ENCODE measurements around the gene KISS1.

KISS1 gene

GRCh38 chr1:204170494-204171155 is 25.7 kb downstream of the KISS1 start:
- TF ChIP-seq CTCF (IDR thresholded peaks at IDR 0.05; ENCODE audit: low read depth, low read length, poor library complexity, severe bottlenecking): no peak
- no peak for TF ChIP-seq EZH2phosphoT487 (IDR thresholded peaks at IDR 0.05; ENCODE audit: borderline replicate concordance, low read length)

GRCh38 chr1:204169858-204170257 is 26.4 kb downstream of the KISS1 start:
- Histone ChIP-seq H3K9me2 (replicated peaks; ENCODE audit: control insufficient read depth, low read length) (no peaks in the 10 kb centered on the region), H3K36me3 (ENCODE audit: control insufficient read depth, low read length) (no peaks in the 10 kb centered on the region), H3K9me3 (ENCODE audit: control insufficient read depth, insufficient read depth, low read length) (peaks cover 26% of the 10 kb centered on the region), H3K27me3 (ENCODE audit: control insufficient read depth, low read length) (no peaks in the 10 kb centered on the region), H3K4me1 (ENCODE audit: control insufficient read depth, low read length) (no peaks in the 10 kb centered on the region), H3K79me2 (ENCODE audit: control insufficient read depth, low read length) (no peaks in the 10 kb centered on the region), H3K27ac (ENCODE audit: low read depth, low read length) (no peak overlapping the region), H3K4me2 (ENCODE audit: low read length) (no peak overlapping the region), H4K20me1 (ENCODE audit: control insufficient read depth, insufficient read depth, low read depth, low read length) (no peaks in the 10 kb centered on the region), H3F3A (ENCODE audit: control insufficient read depth, insufficient read depth) (no peaks in the 10 kb centered on the region), H3K4me3 (ENCODE audit: low read length) (no peak overlapping the region)
- TF ChIP-seq EZH2phosphoT487 (IDR thresholded peaks at IDR 0.05; ENCODE audit: borderline replicate concordance, low read length) (no peak), CTCF (IDR thresholded peaks at IDR 0.05; ENCODE audit: low read depth, low read length, poor library complexity, severe bottlenecking) (no peak)

More at GRCh38 chr1:204170494-204171155, 25.7 kb downstream of the KISS1 start:
- H3F3A ChIP-seq (ENCODE audit: control insufficient read depth, insufficient read depth): no peaks in the 10 kb centered on the region
- H3K27me3 ChIP-seq (ENCODE audit: control insufficient read depth, low read length): no peaks in the 10 kb centered on the region
- no peak overlapping the region for H3K4me2 ChIP-seq (ENCODE audit: low read length)
- no peaks in the 10 kb centered on the region for H3K36me3 ChIP-seq (ENCODE audit: control insufficient read depth, low read length)
- H3K79me2 ChIP-seq (ENCODE audit: control insufficient read depth, low read length): no peaks in the 10 kb centered on the region
- H3K4me3 ChIP-seq (ENCODE audit: low read length): no peak overlapping the region
- H3K9me2 ChIP-seq (replicated peaks; ENCODE audit: control insufficient read depth, low read length): no peaks in the 10 kb centered on the region
- H3K27ac ChIP-seq (ENCODE audit: low read depth, low read length): no peak overlapping the region
- H4K20me1 ChIP-seq (ENCODE audit: control insufficient read depth, insufficient read depth, low read depth, low read length): no peaks in the 10 kb centered on the region
- H3K4me1 ChIP-seq (ENCODE audit: control insufficient read depth, low read length): no peaks in the 10 kb centered on the region
- H3K9me3 ChIP-seq (ENCODE audit: control insufficient read depth, insufficient read depth, low read length): peaks cover 26% of the 10 kb centered on the region

- no peaks in the 10 kb centered on the region for H3K4me1 ChIP-seq (ENCODE audit: control insufficient read depth, low read length)
Observed at GRCh38 chr1:204167730-204168129, 28.6 kb downstream of the KISS1 start.

More at GRCh38 chr1:204167730-204168129, 28.6 kb downstream of the KISS1 start:
- Histone ChIP-seq H4K20me1 (ENCODE audit: control insufficient read depth, insufficient read depth, low read depth, low read length) (no peaks in the 10 kb centered on the region), H3K4me2 (ENCODE audit: low read length) (no peak overlapping the region), H3K4me3 (ENCODE audit: low read length) (no peak overlapping the region), H3K9me2 (replicated peaks; ENCODE audit: control insufficient read depth, low read length) (no peaks in the 10 kb centered on the region), H3K79me2 (ENCODE audit: control insufficient read depth, low read length) (no peaks in the 10 kb centered on the region), H3K36me3 (ENCODE audit: control insufficient read depth, low read length) (no peaks in the 10 kb centered on the region), H3K9me3 (ENCODE audit: control insufficient read depth, insufficient read depth, low read length) (peaks cover 26% of the 10 kb centered on the region), H3K27ac (ENCODE audit: low read depth, low read length) (no peak overlapping the region), H3F3A (ENCODE audit: control insufficient read depth, insufficient read depth) (no peaks in the 10 kb centered on the region), H3K27me3 (ENCODE audit: control insufficient read depth, low read length) (no peaks in the 10 kb centered on the region)
- no peak for TF ChIP-seq CTCF (IDR thresholded peaks at IDR 0.05; ENCODE audit: low read depth, low read length, poor library complexity, severe bottlenecking)
- TF ChIP-seq EZH2phosphoT487 (IDR thresholded peaks at IDR 0.05; ENCODE audit: borderline replicate concordance, low read length): no peak

Measured in DOHH2 (cell line).